HEK293 (cell line): Measurements from ENCODE around the gene ARHGAP45.
A peak's percentile ranks its signal among the peaks of the same experiment; 100 is the strongest.

Source experiments
- CTCF ChIA-PET: fragments of 350-600 bp; formaldehyde crosslinking; extraction: SDS; loops from one replicate; lab custom pipeline; 2021; ENCODE audit warnings: antibody characterized with exemption; lab: Yijun Ruan, JAX
- POLR2A ChIA-PET: fragments of 300-600 bp; formaldehyde crosslinking; extraction: SDS; loops from one replicate; lab custom pipeline; 2020; ENCODE audit warnings: antibody characterized with exemption, inconsistent platforms; lab: Yijun Ruan, JAX
- H3K27ac ChIP-seq: fragments of 200-500 bp; sonication (Bioruptor generic); 2 replicates; pipeline ENCODE4 v1.5.1; 2014; ENCODE audit warnings: low read depth, low read length, control low read depth, inconsistent platforms; ENCODE audit errors: extremely low read depth
- H3K36me3 ChIP-seq, 2 experiments: fragments of 200-500 bp in 1 of 2; sonication (Bioruptor generic) in 1 of 2; 1 replicate in 1 of 2; 2 replicates in 1 of 2; pipeline ENCODE4 v1.5.1; 2014 to 2017; ENCODE audit warnings: inconsistent platforms in 2 of 2, low read length in 2 of 2; ENCODE audit not compliant: control insufficient read depth in 2 of 2, insufficient read depth in 1 of 2
- H3K4me1 ChIP-seq: fragments of 200-500 bp; sonication (Bioruptor generic); 2 replicates; pipeline ENCODE4 v1.5.1; 2014; ENCODE audit warnings: mild to moderate bottlenecking, low read length, inconsistent platforms; ENCODE audit not compliant: control insufficient read depth, insufficient read depth
- H3K4me3 ChIP-seq: 2 replicates; pipeline ENCODE4 v1.5.1; 2011; ENCODE audit warnings: low read depth, mild to moderate bottlenecking, control low read depth, low read length, moderate library complexity
- H3K9me3 ChIP-seq: fragments of 200-500 bp; sonication (Bioruptor generic); 2 replicates; pipeline ENCODE4 v1.5.1; 2014; ENCODE audit warnings: low read depth, low read length, inconsistent platforms; ENCODE audit not compliant: control insufficient read depth, insufficient read depth
- BCL11A ChIP-seq: fragments of 450-650 bp; formaldehyde crosslinking; IDR thresholded peaks from 2 replicates; pipeline ENCODE4 v1.5.1; 2016; ENCODE audit warnings: low read depth, missing biosample characterization, missing genetic modification characterization
- EGR2 ChIP-seq: fragments of 450-650 bp; formaldehyde crosslinking; IDR thresholded peaks from 2 replicates; pipeline ENCODE4 v1.5.1; 2016; ENCODE audit warnings: low read depth, missing biosample characterization, missing genetic modification characterization
- FEZF1 ChIP-seq: fragments of 450-650 bp; formaldehyde crosslinking; IDR thresholded peaks from 2 replicates; pipeline ENCODE4 v1.5.1; 2016; ENCODE audit warnings: missing biosample characterization, missing genetic modification characterization
- GLIS1 ChIP-seq: fragments of 450-650 bp; formaldehyde crosslinking; IDR thresholded peaks from 2 replicates; pipeline ENCODE4 v1.5.1; 2016; ENCODE audit warnings: missing biosample characterization, missing genetic modification characterization
- GLIS2 ChIP-seq: fragments of 450-650 bp; formaldehyde crosslinking; IDR thresholded peaks from 2 replicates; pipeline ENCODE4 v1.5.1; 2016; ENCODE audit warnings: missing biosample characterization, missing genetic modification characterization
- HOXD13 ChIP-seq: sonication (generic); formaldehyde crosslinking; IDR thresholded peaks from 2 replicates; pipeline ENCODE4 v1.8.0; 2022; ENCODE audit warnings: missing genetic modification reagents, borderline replicate concordance
- IKZF3 ChIP-seq: fragments of 450-650 bp; IDR thresholded peaks from 2 replicates; pipeline ENCODE4 v1.5.0; 2018; ENCODE audit warnings: missing biosample characterization, mild to moderate bottlenecking, missing genetic modification characterization, moderate library complexity
- KLF1 ChIP-seq: fragments of 450-650 bp; formaldehyde crosslinking; IDR thresholded peaks from 2 replicates; pipeline ENCODE4 v1.5.1; 2016; ENCODE audit warnings: missing biosample characterization, missing genetic modification characterization
- PRDM10 ChIP-seq: fragments of 450-650 bp; formaldehyde crosslinking; IDR thresholded peaks from 2 replicates; pipeline ENCODE4 v1.5.1; 2016; ENCODE audit warnings: missing biosample characterization, missing genetic modification characterization
- SP2 ChIP-seq: fragments of 450-650 bp; formaldehyde crosslinking; IDR thresholded peaks from 2 replicates; pipeline ENCODE4 v1.5.1; 2016; ENCODE audit warnings: missing biosample characterization, missing genetic modification characterization
- WT1 ChIP-seq: fragments of 450-650 bp; formaldehyde crosslinking; IDR thresholded peaks from 2 replicates; pipeline ENCODE4 v1.5.1; 2016; ENCODE audit warnings: missing biosample characterization, missing genetic modification characterization
- ZBTB20 ChIP-seq: fragments of 450-650 bp; formaldehyde crosslinking; IDR thresholded peaks from 2 replicates; pipeline ENCODE4 v1.5.1; 2016; ENCODE audit warnings: missing biosample characterization, missing genetic modification characterization
- ZBTB21 ChIP-seq: fragments of 450-650 bp; formaldehyde crosslinking; IDR thresholded peaks from 2 replicates; pipeline ENCODE4 v1.5.1; 2017; ENCODE audit warnings: missing biosample characterization, missing genetic modification characterization
- ZBTB48 ChIP-seq: fragments of 450-650 bp; formaldehyde crosslinking; IDR thresholded peaks from 2 replicates; pipeline ENCODE4 v1.5.1; 2016; ENCODE audit warnings: missing biosample characterization, missing genetic modification characterization
- ZFP3 ChIP-seq: fragments of 450-650 bp; formaldehyde crosslinking; IDR thresholded peaks from 2 replicates; pipeline ENCODE4 v1.5.1; 2016; ENCODE audit warnings: low read depth, missing biosample characterization, missing genetic modification characterization
- ZIC2 ChIP-seq: fragments of 450-650 bp; formaldehyde crosslinking; IDR thresholded peaks from 2 replicates; pipeline ENCODE4 v1.5.1; 2016; ENCODE audit warnings: missing biosample characterization, missing genetic modification characterization
- ZNF114 ChIP-seq: fragments of 450-650 bp; formaldehyde crosslinking; IDR thresholded peaks from 2 replicates; pipeline ENCODE4 v1.5.0; 2017; ENCODE audit warnings: missing biosample characterization, missing genetic modification characterization
- ZNF184 ChIP-seq: fragments of 450-650 bp; IDR thresholded peaks from 2 replicates; pipeline ENCODE4 v1.5.1; 2018; ENCODE audit warnings: missing biosample characterization, mild to moderate bottlenecking, missing genetic modification characterization
- ZNF514 ChIP-seq: fragments of 450-650 bp; formaldehyde crosslinking; IDR thresholded peaks from 2 replicates; pipeline ENCODE4 v1.5.1; 2016; ENCODE audit warnings: missing biosample characterization, missing genetic modification characterization
- ZNF521 ChIP-seq: fragments of 450-650 bp; formaldehyde crosslinking; IDR thresholded peaks from 2 replicates; pipeline ENCODE4 v1.5.1; 2017; ENCODE audit warnings: missing biosample characterization, mild to moderate bottlenecking, missing genetic modification characterization
- ZNF600 ChIP-seq: fragments of 450-650 bp; formaldehyde crosslinking; IDR thresholded peaks from 2 replicates; pipeline ENCODE4 v1.5.1; 2016; ENCODE audit warnings: missing biosample characterization, missing genetic modification characterization
- ZSCAN23 ChIP-seq: fragments of 450-650 bp; formaldehyde crosslinking; IDR thresholded peaks from 2 replicates; pipeline ENCODE4 v1.5.1; 2016; ENCODE audit warnings: missing biosample characterization, missing genetic modification characterization
- TF ChIP-seq, protein P1 (sequence below): fragments of 450-650 bp; formaldehyde crosslinking; IDR thresholded peaks from 2 replicates; pipeline ENCODE4 v1.5.1; 2016; ENCODE audit warnings: missing biosample characterization, missing genetic modification characterization
- TF ChIP-seq, protein P2 (sequence below): fragments of 450-650 bp; formaldehyde crosslinking; IDR thresholded peaks from 2 replicates; pipeline ENCODE4 v1.5.0; 2017; ENCODE audit warnings: missing biosample characterization, missing genetic modification characterization, borderline replicate concordance
- TF ChIP-seq, protein P3 (sequence below): fragments of 450-650 bp; formaldehyde crosslinking; optimal IDR thresholded peaks from 2 replicates; pipeline ENCODE3; 2016; ENCODE audit warnings: missing biosample characterization, mild to moderate bottlenecking, missing genetic modification characterization

Gene ARHGAP45

DNA sequence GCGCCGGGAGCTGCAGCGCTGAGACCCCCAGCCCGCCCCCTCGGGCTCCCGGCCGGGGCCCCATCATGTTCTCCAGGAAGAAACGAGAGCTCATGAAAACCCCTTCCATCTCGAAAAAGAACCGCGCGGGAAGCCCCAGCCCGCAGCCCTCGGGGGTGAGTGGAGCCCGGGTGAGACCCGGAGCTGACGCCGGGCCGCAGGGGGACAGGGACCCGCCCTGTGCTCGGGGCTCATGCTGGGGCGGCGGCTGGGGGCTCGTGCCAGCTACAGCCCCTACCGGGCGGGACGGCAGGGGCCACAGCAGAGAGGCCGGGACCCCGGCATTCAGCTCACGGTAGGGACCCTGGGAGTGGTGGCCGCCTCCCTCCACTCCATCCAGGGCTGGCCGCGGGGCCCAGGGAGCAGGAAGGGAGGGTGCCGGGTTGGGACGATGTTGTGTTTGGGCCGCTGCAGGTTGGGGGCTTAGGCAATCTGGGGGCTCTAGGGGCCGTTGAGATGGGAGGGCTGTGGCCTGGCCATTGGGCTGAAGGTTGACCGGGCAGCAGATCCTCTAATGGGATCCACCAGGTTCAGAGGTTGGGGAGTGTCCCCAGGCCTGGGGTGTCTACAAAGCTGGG lies 482 bp downstream of the ARHGAP45 start:
- ChIA-PET CTCF (interaction anchor here (0.7 to 0.8 kb wide), 2 partner anchors 9 to 174 kb away, joined by 3 to 5 read pairs; no protein-coding TSS in a partner anchor), POLR2A (interaction anchor here (0.8 to 1.5 kb wide), 5 partner anchors 8 to 37 kb away, joined by 3 to 6 read pairs (median 3); partner anchors contain the start of gene GPX4)
- peaks cover 0 to under 1% of the 10 kb centered on the region in 2 experiments; a peak in 1 of 3 replicates for H3K36me3 ChIP-seq
- no peaks in the 10 kb centered on the region for H3K9me3 ChIP-seq
- H3K27ac ChIP-seq: no peak overlapping the region
- peaks cover 2% of the 10 kb centered on the region; the same call in 1 of the 2 replicates for H3K4me1 ChIP-seq
- TF ChIP-seq ZBTB20 (tag by site-specific recombination): peak; percentile 56
- TF ChIP-seq SP2: peak; percentile 29; the same call in 1 of the 2 replicates
- TF ChIP-seq ZBTB48: peak; percentile 88; the same call in 1 of the 2 replicates
- TF ChIP-seq ZNF600 (tag by site-specific recombination): 0 out of 2 replicates have a peak, but pooled peaks have one; percentile 20
- peak; percentile 76 for TF ChIP-seq GLIS2
- no peak for TF ChIP-seq ZNF114 (tag by site-specific recombination)
- TF ChIP-seq KLF1 (tag by site-specific recombination): peak; percentile 96
- TF ChIP-seq, protein P1, sequence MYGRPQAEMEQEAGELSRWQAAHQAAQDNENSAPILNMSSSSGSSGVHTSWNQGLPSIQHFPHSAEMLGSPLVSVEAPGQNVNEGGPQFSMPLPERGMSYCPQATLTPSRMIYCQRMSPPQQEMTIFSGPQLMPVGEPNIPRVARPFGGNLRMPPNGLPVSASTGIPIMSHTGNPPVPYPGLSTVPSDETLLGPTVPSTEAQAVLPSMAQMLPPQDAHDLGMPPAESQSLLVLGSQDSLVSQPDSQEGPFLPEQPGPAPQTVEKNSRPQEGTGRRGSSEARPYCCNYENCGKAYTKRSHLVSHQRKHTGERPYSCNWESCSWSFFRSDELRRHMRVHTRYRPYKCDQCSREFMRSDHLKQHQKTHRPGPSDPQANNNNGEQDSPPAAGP (tag by site-specific recombination): 0 out of 2 replicates have a peak, but pooled peaks have one; percentile 28
- peak; percentile 99 for TF ChIP-seq ZIC2
- 0 out of 2 replicates have a peak, but pooled peaks have one; percentile 5 for TF ChIP-seq GLIS1
- no peak for TF ChIP-seq ZNF184
- TF ChIP-seq, all 188 proteins: peak for 9
- peak overlapping the region; percentile 11; the same call in 1 of the 2 replicates for H3K4me3 ChIP-seq

DNA sequence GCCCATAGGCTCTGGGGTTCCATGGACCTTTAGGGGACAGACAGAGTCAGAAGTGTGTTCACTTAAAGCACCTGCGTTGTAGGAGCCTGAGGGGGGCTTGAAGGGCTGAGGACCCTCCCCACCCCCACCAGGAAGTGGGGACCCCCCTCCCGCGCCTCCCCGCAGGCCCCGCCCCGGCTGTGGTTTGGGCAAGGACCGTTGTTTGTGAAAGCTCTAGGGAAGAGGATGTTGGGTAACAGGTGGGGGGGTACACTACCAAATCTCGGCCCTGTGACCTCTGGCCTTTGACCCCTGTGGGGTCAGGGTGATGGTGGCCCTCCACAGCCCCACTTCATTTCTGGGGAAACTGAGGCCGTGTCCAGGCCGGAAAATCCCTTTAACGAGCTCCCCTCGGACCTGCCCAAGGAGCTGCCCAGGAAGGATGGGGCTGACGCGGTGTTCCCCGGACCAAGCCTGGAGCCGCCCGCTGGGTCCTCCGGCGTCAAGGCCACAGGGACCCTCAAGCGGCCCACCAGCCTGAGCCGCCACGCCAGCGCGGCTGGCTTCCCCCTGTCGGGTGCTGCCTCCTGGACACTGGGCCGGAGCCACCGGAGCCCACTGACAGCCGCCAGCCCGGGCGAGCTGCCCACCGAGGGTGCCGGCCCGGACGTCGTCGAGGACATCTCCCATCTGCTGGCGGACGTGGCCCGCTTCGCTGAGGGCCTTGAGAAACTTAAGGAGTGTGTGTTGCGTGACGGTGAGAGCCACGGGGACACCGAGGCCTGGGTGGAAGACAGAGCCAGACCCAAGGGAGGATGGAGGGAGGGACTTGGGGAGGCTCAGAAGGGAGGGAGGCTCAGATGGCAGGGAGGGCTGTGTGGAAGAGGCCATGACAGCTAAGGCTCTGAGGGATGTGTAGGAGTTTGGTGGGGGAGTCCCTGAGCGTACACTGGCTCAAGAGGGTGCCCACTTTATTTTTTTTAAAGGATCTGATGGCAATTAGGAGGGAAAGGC lies 1.3 kb downstream of the ARHGAP45 start:
- H3K4me3 ChIP-seq: no peak overlapping the region
- TF ChIP-seq HOXD13 (CRISPR knock-in tag) (no peak), EGR2 (tag by site-specific recombination) (peak; percentile 72; the same call in 1 of the 2 replicates), ZFP3 (tag by site-specific recombination) (peak; percentile 98), PRDM10 (tag by site-specific recombination) (peak; percentile 48), ZNF514 (no peak), ZSCAN23 (tag by site-specific recombination) (no peak), ZBTB21 (tag by site-specific recombination) (no peak), WT1 (tag by site-specific recombination) (peak; percentile 79), ZNF521 (tag by site-specific recombination) (no peak), IKZF3 (tag by site-specific recombination) (0 out of 2 replicates have a peak, but pooled peaks have one; percentile 50), BCL11A (peak; percentile 88; the same call in 1 of the 2 replicates), FEZF1 (tag by site-specific recombination) (no peak)
- TF ChIP-seq, protein P2, sequence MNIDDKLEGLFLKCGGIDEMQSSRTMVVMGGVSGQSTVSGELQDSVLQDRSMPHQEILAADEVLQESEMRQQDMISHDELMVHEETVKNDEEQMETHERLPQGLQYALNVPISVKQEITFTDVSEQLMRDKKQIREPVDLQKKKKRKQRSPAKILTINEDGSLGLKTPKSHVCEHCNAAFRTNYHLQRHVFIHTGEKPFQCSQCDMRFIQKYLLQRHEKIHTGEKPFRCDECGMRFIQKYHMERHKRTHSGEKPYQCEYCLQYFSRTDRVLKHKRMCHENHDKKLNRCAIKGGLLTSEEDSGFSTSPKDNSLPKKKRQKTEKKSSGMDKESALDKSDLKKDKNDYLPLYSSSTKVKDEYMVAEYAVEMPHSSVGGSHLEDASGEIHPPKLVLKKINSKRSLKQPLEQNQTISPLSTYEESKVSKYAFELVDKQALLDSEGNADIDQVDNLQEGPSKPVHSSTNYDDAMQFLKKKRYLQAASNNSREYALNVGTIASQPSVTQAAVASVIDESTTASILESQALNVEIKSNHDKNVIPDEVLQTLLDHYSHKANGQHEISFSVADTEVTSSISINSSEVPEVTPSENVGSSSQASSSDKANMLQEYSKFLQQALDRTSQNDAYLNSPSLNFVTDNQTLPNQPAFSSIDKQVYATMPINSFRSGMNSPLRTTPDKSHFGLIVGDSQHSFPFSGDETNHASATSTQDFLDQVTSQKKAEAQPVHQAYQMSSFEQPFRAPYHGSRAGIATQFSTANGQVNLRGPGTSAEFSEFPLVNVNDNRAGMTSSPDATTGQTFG (tag by site-specific recombination): no peak
- TF ChIP-seq, protein P3, sequence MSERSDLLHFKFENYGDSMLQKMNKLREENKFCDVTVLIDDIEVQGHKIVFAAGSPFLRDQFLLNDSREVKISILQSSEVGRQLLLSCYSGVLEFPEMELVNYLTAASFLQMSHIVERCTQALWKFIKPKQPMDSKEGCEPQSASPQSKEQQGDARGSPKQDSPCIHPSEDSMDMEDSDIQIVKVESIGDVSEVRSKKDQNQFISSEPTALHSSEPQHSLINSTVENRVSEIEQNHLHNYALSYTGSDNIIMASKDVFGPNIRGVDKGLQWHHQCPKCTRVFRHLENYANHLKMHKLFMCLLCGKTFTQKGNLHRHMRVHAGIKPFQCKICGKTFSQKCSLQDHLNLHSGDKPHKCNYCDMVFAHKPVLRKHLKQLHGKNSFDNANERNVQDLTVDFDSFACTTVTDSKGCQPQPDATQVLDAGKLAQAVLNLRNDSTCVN (tag by site-specific recombination): no peak

More for the DNA sequence above, 1.3 kb downstream of the ARHGAP45 start:
- CTCF ChIA-PET: no interaction called here
- H3K4me1 ChIP-seq: peaks cover 2% of the 10 kb centered on the region; the same call in 1 of the 2 replicates
- no peaks in the 10 kb centered on the region for H3K9me3 ChIP-seq
- no peaks in the 10 kb centered on the region for H3K36me3 ChIP-seq
- POLR2A ChIA-PET: interaction anchor here (1.4 kb wide), 1 partner anchor 22 kb away, joined by 6 read pairs; no protein-coding TSS in a partner anchor
- no peak overlapping the region for H3K27ac ChIP-seq
